Muscle layer of duodenum (tissue), 2 donors: Measurements from ENCODE around the gene THYN1.
"Not testable (repeated sequence)": the region's sequence is repeated elsewhere in the genome, so short reads cannot be mapped to it uniquely, and the experiment has no call there.

ENCODE experiments used
- H3K27ac ChIP-seq: one replicate; pipeline ENCODE4 v1.7.0; 2013; ENCODE audit warnings: mild to moderate bottlenecking, low read length
- H3K27me3 ChIP-seq: one replicate; pipeline ENCODE4 v1.7.0; 2013; ENCODE audit warnings: low read depth, mild to moderate bottlenecking, control low read depth, low read length
- H3K36me3 ChIP-seq, 2 donors: one replicate each; pipeline ENCODE4 v1.7.0; 2013; ENCODE audit warnings: low read length in 2 of 2, control low read depth in 1 of 2, mild to moderate bottlenecking in 1 of 2; ENCODE audit not compliant: insufficient read depth in 2 of 2, control insufficient read depth in 1 of 2
- H3K4me1 ChIP-seq, 2 donors: one replicate each; pipeline ENCODE4 v1.7.0; 2013; ENCODE audit warnings: low read length in 2 of 2, mild to moderate bottlenecking in 2 of 2, control low read depth in 1 of 2, moderate library complexity in 1 of 2; ENCODE audit not compliant: insufficient read depth in 2 of 2, control insufficient read depth in 1 of 2
- H3K4me3 ChIP-seq, 2 donors: one replicate each; pipeline ENCODE4 v1.7.0; 2013; ENCODE audit warnings: low read length in 2 of 2, low read depth in 1 of 2, mild to moderate bottlenecking in 1 of 2
- H3K9me3 ChIP-seq, 2 donors: one replicate each; pipeline ENCODE4 v1.7.0; 2013; ENCODE audit warnings: low read length in 2 of 2, control low read depth in 1 of 2, mild to moderate bottlenecking in 1 of 2; ENCODE audit not compliant: control insufficient read depth in 1 of 2
- donor health status: healthy.

THYN1 gene

GRCh38 chr11:134283461-134284230 lies 30.5 kb upstream of the THYN1 start:
- Histone ChIP-seq H3K4me1 (no peaks in the 10 kb centered on the region), H3K27ac (no peak overlapping the region), H3K4me3 (no peak overlapping the region), H3K9me3 (no peaks in the 10 kb centered on the region), H3K36me3 (no peaks in the 10 kb centered on the region), H3K27me3 (peaks cover under 1% of the 10 kb centered on the region)

DNA sequence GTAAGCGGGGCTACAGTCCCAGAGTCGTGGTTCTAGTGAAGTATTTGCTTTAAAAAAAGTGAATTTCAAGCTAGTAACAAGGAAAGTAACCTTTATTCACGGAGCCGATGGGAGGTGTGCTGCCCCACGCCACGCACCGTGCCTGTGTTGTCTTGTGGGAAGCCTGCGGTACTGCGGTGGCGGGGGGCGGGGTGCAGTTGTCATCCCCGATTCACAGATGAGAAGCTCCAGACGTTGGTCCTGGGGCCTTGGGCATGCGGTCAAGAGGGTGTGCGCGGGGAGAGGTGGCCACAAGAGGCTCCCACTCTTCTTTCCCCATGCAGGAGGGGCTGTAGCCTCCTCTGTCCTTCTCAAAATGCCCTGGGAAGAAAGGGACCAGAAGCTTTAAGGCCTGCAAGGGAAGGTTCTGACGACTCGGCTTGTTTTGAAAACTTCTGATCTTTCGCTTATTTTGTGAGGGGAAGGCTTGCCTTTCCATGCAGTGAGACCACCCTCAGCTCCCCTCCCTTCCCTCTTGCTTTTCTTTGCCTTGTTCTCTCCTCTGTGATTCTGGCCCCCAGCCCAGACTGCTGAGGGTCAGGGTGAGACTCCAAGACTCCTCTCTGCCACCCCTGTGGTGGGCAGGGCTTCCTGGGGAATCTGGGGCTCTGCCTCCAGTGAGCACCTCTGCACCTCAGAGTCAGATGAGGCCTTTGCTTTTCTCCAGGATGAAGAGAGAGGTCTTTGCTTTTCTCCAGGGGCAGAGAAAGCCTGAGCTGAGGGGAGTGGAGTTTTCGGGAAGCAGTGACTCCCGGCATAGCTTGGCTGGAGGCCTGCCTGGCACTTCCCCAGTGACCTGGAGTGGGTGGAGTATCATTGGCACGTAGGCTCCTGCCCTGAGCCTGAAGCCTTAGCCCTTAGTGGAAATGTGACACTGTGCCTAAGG lies 29.2 kb upstream of the THYN1 start:
- Histone ChIP-seq H3K4me1 (peaks cover 0 to 4% of the 10 kb centered on the region in 2 donors), H3K9me3 (peaks cover 0 to 3% of the 10 kb centered on the region in 2 donors), H3K27ac (no peak overlapping the region), H3K36me3 (no peaks in the 10 kb centered on the region), H3K27me3 (peaks cover 10% of the 10 kb centered on the region), H3K4me3 (no peak overlapping the region)

DNA sequence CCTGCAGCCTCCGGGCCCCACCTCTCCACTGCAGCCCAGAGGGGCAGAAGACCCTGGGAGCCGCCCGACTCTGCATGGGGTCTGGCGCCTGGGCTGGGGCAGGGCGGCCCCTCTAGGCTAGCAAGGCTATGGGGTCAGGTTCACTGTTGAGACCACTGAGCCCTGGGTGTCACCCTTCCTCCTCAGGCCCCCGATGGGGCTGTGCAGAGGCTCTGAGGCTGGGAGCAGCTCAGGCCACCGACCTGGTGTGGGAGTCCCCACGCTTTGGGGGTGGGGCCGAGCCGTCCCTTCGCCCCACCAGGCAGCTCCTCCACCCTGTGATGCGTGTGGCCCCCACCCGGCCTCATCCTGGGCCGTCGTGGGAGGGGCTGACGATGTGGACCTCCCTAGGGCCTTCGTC lies 28.5 kb upstream of the THYN1 start:
- H3K36me3 ChIP-seq, H3K4me3 ChIP-seq, H3K27ac ChIP-seq, H3K9me3 ChIP-seq: not testable (repeated sequence)
- Histone ChIP-seq H3K4me1 (peaks cover 0 to 11% of the 10 kb centered on the region in 2 donors), H3K27me3 (peaks cover 18% of the 10 kb centered on the region)

DNA sequence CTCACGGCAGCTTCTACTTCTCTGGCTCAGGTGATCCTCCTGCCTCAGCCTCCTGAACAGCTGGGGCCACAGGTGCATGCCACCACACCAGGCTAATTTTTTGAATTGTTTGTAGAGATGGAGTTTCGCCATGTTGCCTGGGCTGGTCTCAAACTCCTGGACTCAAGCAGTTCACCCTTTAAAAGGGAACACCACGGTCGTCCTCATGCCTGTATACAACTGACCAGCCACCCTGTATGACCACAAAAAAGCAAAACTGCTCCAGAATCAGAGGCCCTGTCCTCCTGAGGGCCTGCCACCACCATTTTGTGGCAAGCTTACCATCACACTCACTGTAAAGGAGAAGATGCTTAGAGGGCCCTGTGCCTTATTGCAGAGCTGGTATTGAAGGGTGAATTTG lies 25.2 kb upstream of the THYN1 start:
- H3K27me3 ChIP-seq = peaks cover 41% of the 10 kb centered on the region
- H3K4me1 ChIP-seq = peaks cover 6 to 26% of the 10 kb centered on the region in 2 donors
- no peak overlapping the region for H3K27ac ChIP-seq
- no peak overlapping the region for H3K4me3 ChIP-seq
- peaks cover 0 to 3% of the 10 kb centered on the region in 2 donors for H3K9me3 ChIP-seq
- H3K36me3 ChIP-seq = no peaks in the 10 kb centered on the region

- Histone ChIP-seq H3K9me3 (peaks cover 0 to 3% of the 10 kb centered on the region in 2 donors), H3K27me3 (peaks cover 50% of the 10 kb centered on the region), H3K4me3 (peak overlapping the region in 1 of 2 donors; percentile 65), H3K27ac (no peak overlapping the region), H3K36me3 (no peaks in the 10 kb centered on the region), H3K4me1 (peaks cover 6 to 26% of the 10 kb centered on the region in 2 donors)
Observed at GRCh38 chr11:134277183-134278001, 24.2 kb upstream of the THYN1 start.

DNA sequence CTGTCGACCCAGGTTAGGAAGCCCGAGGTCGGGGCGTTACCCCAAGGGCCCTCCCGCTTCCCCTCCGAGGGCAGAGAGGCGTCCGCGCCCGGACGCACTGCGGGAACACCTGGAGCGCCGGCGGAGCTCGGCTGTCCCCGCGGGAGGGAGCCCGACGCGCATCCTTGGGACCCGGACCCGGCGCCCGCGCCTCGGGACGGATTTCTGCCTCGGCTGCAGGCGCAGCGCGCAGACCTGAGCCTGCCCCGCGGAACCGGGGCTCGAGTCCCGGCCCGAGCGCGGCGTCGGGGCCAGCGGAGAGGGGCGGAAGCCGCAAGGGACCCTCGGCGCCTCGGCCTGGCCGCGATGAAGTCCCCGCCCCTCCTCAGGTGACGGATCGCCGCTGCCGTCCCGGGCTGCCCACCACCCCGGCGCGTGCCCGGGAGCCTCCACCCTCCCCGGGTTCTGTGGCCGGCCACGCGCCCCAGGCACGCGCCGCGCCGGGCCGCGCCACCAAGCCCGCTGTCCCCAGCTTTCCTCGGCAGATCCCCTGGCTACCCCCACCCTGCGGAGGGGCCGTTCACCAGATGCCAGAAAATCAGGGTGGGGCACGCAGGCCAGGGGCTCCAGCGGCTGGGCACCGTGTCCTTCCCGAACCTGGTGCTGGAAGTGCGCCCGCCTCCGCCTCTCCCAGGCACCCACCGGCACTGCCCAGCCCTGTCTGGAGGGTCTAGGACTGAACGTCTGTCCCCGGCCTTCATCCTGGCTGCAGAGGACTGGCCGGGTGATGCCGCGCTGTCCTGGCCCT lies 23.4 kb upstream of the THYN1 start:
- peak overlapping the region in 1 of 2 donors; percentile 65 for H3K4me3 ChIP-seq
- H3K9me3 ChIP-seq = peaks cover 0 to 3% of the 10 kb centered on the region in 2 donors
- peaks cover 6 to 26% of the 10 kb centered on the region in 2 donors for H3K4me1 ChIP-seq
- peaks cover 52% of the 10 kb centered on the region for H3K27me3 ChIP-seq
- H3K27ac ChIP-seq = no peak overlapping the region
- H3K36me3 ChIP-seq = no peaks in the 10 kb centered on the region

DNA sequence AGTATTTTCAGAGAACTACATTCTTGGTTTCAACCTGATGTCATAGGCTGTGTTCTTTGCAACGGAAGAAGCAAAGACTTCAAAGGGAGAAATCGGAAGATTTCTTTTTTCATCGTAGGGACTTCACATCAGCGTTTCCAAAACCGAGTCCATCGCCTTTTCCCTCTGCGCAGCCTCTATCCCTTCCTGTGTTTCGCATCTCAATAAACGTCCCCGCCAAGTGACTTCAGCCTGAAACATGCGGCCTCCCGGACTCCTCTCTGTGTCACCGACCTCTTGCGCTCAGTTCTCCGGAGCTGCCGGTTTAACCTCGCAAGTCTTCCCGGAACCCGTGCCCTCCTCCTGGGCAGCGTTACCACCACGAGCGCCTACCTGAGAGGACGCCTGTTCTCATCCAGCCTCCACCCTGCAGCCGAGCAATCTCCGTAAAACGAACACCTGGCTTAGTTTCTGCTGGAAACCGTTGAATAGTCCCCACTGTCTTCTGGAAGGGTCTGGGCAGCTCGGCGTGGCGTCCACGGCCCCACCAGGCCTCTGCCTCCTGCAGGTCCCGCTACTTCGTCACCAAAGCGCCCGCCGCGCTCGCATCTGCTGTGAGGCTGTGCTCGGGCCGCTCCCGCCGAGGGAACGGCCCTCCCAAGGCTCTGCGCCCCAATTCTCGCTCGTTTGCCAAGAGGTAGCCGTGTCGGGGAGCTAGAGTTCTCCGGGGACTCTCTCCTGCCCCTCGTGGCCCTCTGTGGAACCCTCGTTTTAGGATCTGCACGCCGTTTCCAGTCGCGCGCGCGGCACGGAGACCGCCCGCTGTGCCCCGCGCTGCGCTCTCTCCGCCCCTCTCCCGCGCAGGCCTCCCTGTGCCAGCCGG lies 22.6 kb upstream of the THYN1 start, which contains the start of gene GLB1L3:
Gene GLB1L3 (plus strand): TSS at position 846 of the 862 bp plus-strand sequence. CDS start 362 bp downstream, outside the sequence.
- peaks cover 6 to 26% of the 10 kb centered on the region in 2 donors for H3K4me1 ChIP-seq
- H3K27me3 ChIP-seq = peaks cover 52% of the 10 kb centered on the region
- no peaks in the 10 kb centered on the region for H3K36me3 ChIP-seq
- no peak within 1 kb of the TSS for H3K27ac ChIP-seq
- H3K9me3 ChIP-seq = peaks cover 0 to 3% of the 10 kb centered on the region in 2 donors
- peak within 1 kb of the TSS; percentile 37 to 65 for H3K4me3 ChIP-seq

- Histone ChIP-seq H3K4me1 (peaks cover 6 to 26% of the 10 kb centered on the region in 2 donors), H3K36me3 (no peaks in the 10 kb centered on the region), H3K4me3 (peak overlapping the region in 1 of 2 donors; percentile 65), H3K27ac (no peak overlapping the region), H3K9me3 (peaks cover 0 to 3% of the 10 kb centered on the region in 2 donors), H3K27me3 (peaks cover 52% of the 10 kb centered on the region)
Observed at GRCh38 chr11:134275188-134275533, 22.0 kb upstream of the THYN1 start.

GRCh38 chr11:134273317-134273712 lies 20.2 kb upstream of the THYN1 start:
- no peak overlapping the region for H3K4me3 ChIP-seq
- peaks cover 49% of the 10 kb centered on the region for H3K27me3 ChIP-seq
- peaks cover 6 to 26% of the 10 kb centered on the region in 2 donors for H3K4me1 ChIP-seq
- peaks cover 0 to under 1% of the 10 kb centered on the region in 2 donors for H3K9me3 ChIP-seq
- no peaks in the 10 kb centered on the region for H3K36me3 ChIP-seq
- no peak overlapping the region for H3K27ac ChIP-seq
